Measurements from ENCODE around the gene DOLPP1.

DOLPP1 gene

GRCh38 chr9:129072171-129072570, 8.7 kb upstream of the DOLPP1 start:
- Histone ChIP-seq H3K27ac (ENCODE audit: low read depth, low read length) (no peak overlapping the region), H2AFZ (ENCODE audit: insufficient read depth, low read length, poor library complexity) (no peak overlapping the region), H3K27me3 (ENCODE audit: insufficient read depth, low read length) (no peaks in the 10 kb centered on the region), H4K8ac (ENCODE audit: low read depth, low read length) (no peak overlapping the region), H4K91ac (ENCODE audit: low read depth, low read length) (no peak overlapping the region), H2BK5ac (ENCODE audit: low read depth, low read length, poor library complexity) (no peak overlapping the region), H4K12ac (ENCODE audit: low read depth, low read length) (no peak overlapping the region), H3K79me1 (ENCODE audit: low read length) (no peaks in the 10 kb centered on the region), H3K9ac (ENCODE audit: low read length) (no peak overlapping the region), H3K18ac (ENCODE audit: low read length) (no peak overlapping the region), H2BK120ac (ENCODE audit: insufficient read depth, low read length, poor library complexity) (no peak overlapping the region), H3K23ac (ENCODE audit: low read length) (no peak overlapping the region), H2AK5ac (ENCODE audit: low read length) (no peak overlapping the region), H3K79me2 (ENCODE audit: control insufficient read depth, insufficient read depth, low read length, poor library complexity) (no peaks in the 10 kb centered on the region), H3K9me3 (ENCODE audit: insufficient read depth, low read depth, low read length) (peaks cover 2% of the 10 kb centered on the region), H3K4me3 (ENCODE audit: low read depth, low read length) (no peak overlapping the region), H3K4ac (ENCODE audit: low read depth, low read length) (no peak overlapping the region), H2BK12ac (ENCODE audit: low read length) (no peak overlapping the region), H3K4me2 (ENCODE audit: low read length) (no peak overlapping the region), H3K4me1 (ENCODE audit: control insufficient read depth in 1 of 2, insufficient read depth in 2 of 2, low read length in 2 of 2) (no peaks in the 10 kb centered on the region), H3K14ac (ENCODE audit: low read length) (no peak overlapping the region), H3K36me3 (ENCODE audit: control insufficient read depth in 1 of 2, insufficient read depth in 2 of 2, low read length in 2 of 2) (peaks cover 39 to 41% of the 10 kb centered on the region in 2 experiments)
- no peak for DNase-seq
- no CpG with 5 or more reads among the region's 9 CpGs for WGBS (ENCODE audit: extremely low coverage, insufficient coverage, insufficient read length)

GRCh38 chr9:129073404-129073803, 7.5 kb upstream of the DOLPP1 start:
- Histone ChIP-seq H3K4me1 (ENCODE audit: control insufficient read depth in 1 of 2, insufficient read depth in 2 of 2, low read length in 2 of 2) (no peaks in the 10 kb centered on the region), H3K9me3 (ENCODE audit: insufficient read depth, low read depth, low read length) (no peaks in the 10 kb centered on the region), H2AFZ (ENCODE audit: insufficient read depth, low read length, poor library complexity) (no peak overlapping the region), H3K23ac (ENCODE audit: low read length) (no peak overlapping the region), H3K4me3 (ENCODE audit: low read depth, low read length) (no peak overlapping the region), H4K12ac (ENCODE audit: low read depth, low read length) (no peak overlapping the region), H3K79me2 (ENCODE audit: control insufficient read depth, insufficient read depth, low read length, poor library complexity) (no peaks in the 10 kb centered on the region), H4K8ac (ENCODE audit: low read depth, low read length) (no peak overlapping the region), H2AK5ac (ENCODE audit: low read length) (no peak overlapping the region), H3K27ac (ENCODE audit: low read depth, low read length) (no peak overlapping the region), H3K36me3 (ENCODE audit: control insufficient read depth in 1 of 2, insufficient read depth in 2 of 2, low read length in 2 of 2) (peaks cover 26 to 29% of the 10 kb centered on the region in 2 experiments), H2BK5ac (ENCODE audit: low read depth, low read length, poor library complexity) (no peak overlapping the region), H4K91ac (ENCODE audit: low read depth, low read length) (no peak overlapping the region), H3K18ac (ENCODE audit: low read length) (no peak overlapping the region), H2BK12ac (ENCODE audit: low read length) (no peak overlapping the region), H3K27me3 (ENCODE audit: insufficient read depth, low read length) (no peaks in the 10 kb centered on the region), H3K4me2 (ENCODE audit: low read length) (no peak overlapping the region), H3K9ac (ENCODE audit: low read length) (no peak overlapping the region), H3K14ac (ENCODE audit: low read length) (no peak overlapping the region), H3K79me1 (ENCODE audit: low read length) (no peaks in the 10 kb centered on the region), H3K4ac (ENCODE audit: low read depth, low read length) (no peak overlapping the region), H2BK120ac (ENCODE audit: insufficient read depth, low read length, poor library complexity) (no peak overlapping the region)
- DNase-seq, result no peak
- no CpG with 5 or more reads among the region's 8 CpGs for WGBS (ENCODE audit: extremely low coverage, insufficient coverage, insufficient read length)

GRCh38 chr9:129074106-129074505, 6.8 kb upstream of the DOLPP1 start:
- Histone ChIP-seq H3K9me3 (ENCODE audit: insufficient read depth, low read depth, low read length) (no peaks in the 10 kb centered on the region), H4K12ac (ENCODE audit: low read depth, low read length) (no peak overlapping the region), H2AK5ac (ENCODE audit: low read length) (no peak overlapping the region), H3K79me1 (ENCODE audit: low read length) (no peaks in the 10 kb centered on the region), H3K27ac (ENCODE audit: low read depth, low read length) (no peak overlapping the region), H4K8ac (ENCODE audit: low read depth, low read length) (no peak overlapping the region), H2BK12ac (ENCODE audit: low read length) (no peak overlapping the region), H3K23ac (ENCODE audit: low read length) (no peak overlapping the region), H2BK5ac (ENCODE audit: low read depth, low read length, poor library complexity) (no peak overlapping the region), H3K27me3 (ENCODE audit: insufficient read depth, low read length) (no peaks in the 10 kb centered on the region), H3K79me2 (ENCODE audit: control insufficient read depth, insufficient read depth, low read length, poor library complexity) (no peaks in the 10 kb centered on the region), H2AFZ (ENCODE audit: insufficient read depth, low read length, poor library complexity) (no peak overlapping the region), H3K4ac (ENCODE audit: low read depth, low read length) (no peak overlapping the region), H4K91ac (ENCODE audit: low read depth, low read length) (no peak overlapping the region), H3K4me3 (ENCODE audit: low read depth, low read length) (no peak overlapping the region), H3K14ac (ENCODE audit: low read length) (no peak overlapping the region), H3K9ac (ENCODE audit: low read length) (no peak overlapping the region), H3K4me2 (ENCODE audit: low read length) (no peak overlapping the region), H2BK120ac (ENCODE audit: insufficient read depth, low read length, poor library complexity) (no peak overlapping the region), H3K4me1 (ENCODE audit: control insufficient read depth in 1 of 2, insufficient read depth in 2 of 2, low read length in 2 of 2) (no peaks in the 10 kb centered on the region), H3K36me3 (ENCODE audit: control insufficient read depth in 1 of 2, insufficient read depth in 2 of 2, low read length in 2 of 2) (peaks cover 20 to 22% of the 10 kb centered on the region in 2 experiments), H3K18ac (ENCODE audit: low read length) (no peak overlapping the region)
- WGBS (ENCODE audit: extremely low coverage, insufficient coverage, insufficient read length), result no CpG with 5 or more reads among the region's 3 CpGs
- no peak for DNase-seq

- Histone ChIP-seq H2BK12ac (ENCODE audit: low read length) (no peak overlapping the region), H4K91ac (ENCODE audit: low read depth, low read length) (no peak overlapping the region), H4K8ac (ENCODE audit: low read depth, low read length) (no peak overlapping the region), H3K79me1 (ENCODE audit: low read length) (peaks cover 2% of the 10 kb centered on the region), H3K4me1 (ENCODE audit: control insufficient read depth in 1 of 2, insufficient read depth in 2 of 2, low read length in 2 of 2) (peaks cover 4 to 5% of the 10 kb centered on the region in 2 experiments), H3K18ac (ENCODE audit: low read length) (no peak overlapping the region), H3K9ac (ENCODE audit: low read length) (no peak overlapping the region), H3K23ac (ENCODE audit: low read length) (no peak overlapping the region), H3K36me3 (ENCODE audit: control insufficient read depth in 1 of 2, insufficient read depth in 2 of 2, low read length in 2 of 2) (peaks cover 6% of the 10 kb centered on the region in 2 experiments), H2AK5ac (ENCODE audit: low read length) (no peak overlapping the region), H3K4me3 (ENCODE audit: low read depth, low read length) (no peak overlapping the region), H3K4me2 (ENCODE audit: low read length) (no peak overlapping the region), H3K79me2 (ENCODE audit: control insufficient read depth, insufficient read depth, low read length, poor library complexity) (peaks cover 2% of the 10 kb centered on the region), H2BK5ac (ENCODE audit: low read depth, low read length, poor library complexity) (no peak overlapping the region), H2BK120ac (ENCODE audit: insufficient read depth, low read length, poor library complexity) (no peak overlapping the region), H3K9me3 (ENCODE audit: insufficient read depth, low read depth, low read length) (no peaks in the 10 kb centered on the region), H3K14ac (ENCODE audit: low read length) (no peak overlapping the region), H3K4ac (ENCODE audit: low read depth, low read length) (no peak overlapping the region), H3K27me3 (ENCODE audit: insufficient read depth, low read length) (no peaks in the 10 kb centered on the region), H3K27ac (ENCODE audit: low read depth, low read length) (no peak overlapping the region), H2AFZ (ENCODE audit: insufficient read depth, low read length, poor library complexity) (no peak overlapping the region), H4K12ac (ENCODE audit: low read depth, low read length) (no peak overlapping the region)
- no CpG with 5 or more reads among the region's 16 CpGs for WGBS (ENCODE audit: extremely low coverage, insufficient coverage, insufficient read length)
- no peak for DNase-seq
Observed at GRCh38 chr9:129075996-129076639, 4.8 kb upstream of the DOLPP1 start.
